ENCODE measurements around the gene DEF6. TPM values are rescaled to one million over a fixed set of nuclear protein-coding genes. Genes with fewer than 3 reads are reported as not detected.

Gene DEF6
- total RNA-seq, 1 experiment from 2014 or later: 11.3 TPM

DNA sequence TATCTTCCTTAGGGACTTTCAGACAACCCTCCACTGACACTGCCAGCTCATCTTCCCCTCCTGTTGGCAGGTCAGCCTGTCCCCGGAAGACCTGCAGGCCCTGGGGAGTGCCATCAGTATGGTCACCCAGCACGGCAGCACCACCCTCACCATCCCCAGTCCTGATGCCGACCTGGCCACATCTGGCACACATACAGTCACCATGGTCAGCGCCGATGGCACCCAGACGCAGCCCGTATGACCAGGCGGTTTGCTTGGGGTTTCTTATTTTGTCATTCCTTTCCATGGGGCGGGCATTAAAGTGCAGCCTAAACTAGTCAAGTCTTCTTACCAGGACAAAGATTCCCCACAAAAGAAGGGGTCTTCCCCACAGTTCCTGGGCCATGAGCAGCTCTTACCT, 3.9 kb upstream of the DEF6 start:
- CTCF ChIA-PET: interaction anchor here (0.9 to 2.2 kb wide), 11 partner anchors 9 to 229 kb away, joined by 3 to 13 read pairs (median 7); partner anchors contain the start of gene ZNF76
- no peak overlapping the region for H3K27ac Mint-ChIP-seq
- H3K4me3 Mint-ChIP-seq: no peak overlapping the region
- peaks cover 14% of the 10 kb centered on the region for H3K4me1 Mint-ChIP-seq
- H3K9me3 Mint-ChIP-seq: no peaks in the 10 kb centered on the region
- DNase-seq (ENCODE audit: low spot score) (no peak), ATAC-seq (no peak)
- peaks cover 11% of the 10 kb centered on the region for H3K36me3 Mint-ChIP-seq
- TF ChIP-seq GRHL2 (CRISPR knock-in tag; IDR thresholded peaks at IDR 0.05; ENCODE audit: insufficient replicate concordance, severe bottlenecking) (no peak), ZNF219 (CRISPR knock-in tag; IDR thresholded peaks at IDR 0.05; ENCODE audit: borderline replicate concordance) (no peak), NR1H2 (CRISPR knock-in tag; IDR thresholded peaks at IDR 0.05) (no peak), SMAD3 (CRISPR knock-in tag; IDR thresholded peaks at IDR 0.05; ENCODE audit: borderline replicate concordance) (no peak), ZNF121 (CRISPR knock-in tag; IDR thresholded peaks at IDR 0.05) (no peak), ZNF232 (CRISPR knock-in tag; IDR thresholded peaks at IDR 0.05) (no peak), MYBL2 (CRISPR knock-in tag; IDR thresholded peaks at IDR 0.05) (no peak), JUN (CRISPR knock-in tag; IDR thresholded peaks at IDR 0.05) (no peak), ATF1 (CRISPR knock-in tag; IDR thresholded peaks at IDR 0.05) (no peak)
- POLR2A ChIA-PET: no interaction called here
- peaks cover 4% of the 10 kb centered on the region; the same call in 1 of the 2 replicates for H3K27me3 Mint-ChIP-seq (ENCODE audit: low read depth)

DNA sequence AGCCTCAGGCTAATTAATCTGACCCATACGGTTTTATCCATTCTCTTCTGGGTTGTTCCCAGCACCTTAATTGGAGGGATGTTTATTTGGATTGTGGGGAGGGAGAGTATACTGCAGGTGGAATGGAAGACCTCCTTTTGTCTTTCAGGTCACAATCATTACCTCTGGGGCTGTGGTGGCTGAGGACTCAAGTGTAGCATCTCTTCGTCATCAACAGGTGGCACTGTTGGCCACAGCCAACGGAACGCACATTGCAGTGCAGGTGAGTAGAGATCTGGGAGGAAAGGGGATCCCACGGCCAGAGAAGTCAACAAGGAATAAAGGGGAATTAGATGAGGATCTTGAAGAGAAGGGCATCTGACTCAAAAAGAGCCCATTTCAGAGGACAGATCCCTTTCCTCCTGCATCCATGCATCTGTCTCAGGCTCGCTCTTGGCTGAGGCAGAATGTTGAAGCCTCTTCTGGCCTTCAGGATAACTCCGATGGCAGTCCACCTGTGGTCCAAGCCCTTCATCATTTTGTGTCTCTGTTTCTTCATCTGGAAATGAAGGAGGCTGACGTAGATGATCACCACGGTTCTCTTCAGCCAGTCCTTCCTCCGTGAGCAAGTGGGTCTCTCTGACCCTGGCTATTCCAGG, 3.2 kb upstream of the DEF6 start:
- ATAC-seq (peak; percentile 70), DNase-seq (ENCODE audit: low spot score) (peak; percentile 60)
- Mint-ChIP-seq H3K9me3 (no peaks in the 10 kb centered on the region), H3K36me3 (peaks cover 11% of the 10 kb centered on the region), H3K4me3 (no peak overlapping the region), H3K27ac (peak overlapping the region; percentile 78), H3K27me3 (ENCODE audit: low read depth) (0 out of 2 replicates have a peak, but pooled peaks cover 4% of the 10 kb centered on the region), H3K4me1 (peaks cover 22% of the 10 kb centered on the region)
- ChIA-PET POLR2A (no interaction called here), CTCF (interaction anchor here (1.0 to 2.2 kb wide), 10 partner anchors 8 to 228 kb away, joined by 3 to 13 read pairs (median 8); partner anchors contain the start of gene ZNF76)
- TF ChIP-seq STAT6 (CRISPR knock-in tag; conservative IDR thresholded peaks at IDR 0.05; ENCODE audit: low read depth): no peak
- peak; percentile 70 for TF ChIP-seq CTCF (IDR thresholded peaks at IDR 0.05)

- TF ChIP-seq CREM (CRISPR knock-in tag; IDR thresholded peaks at IDR 0.05) (no peak), ZMAT4 (CRISPR knock-in tag; IDR thresholded peaks at IDR 0.05) (no peak), CBFB (CRISPR knock-in tag; IDR thresholded peaks at IDR 0.05; ENCODE audit: low read depth) (no peak), GABPB1 (CRISPR knock-in tag; IDR thresholded peaks at IDR 0.05) (no peak), ZNF219 (CRISPR knock-in tag; IDR thresholded peaks at IDR 0.05; ENCODE audit: borderline replicate concordance) (no peak), ELF4 (CRISPR knock-in tag; IDR thresholded peaks at IDR 0.05; ENCODE audit: low read depth) (no peak), ZNF425 (CRISPR knock-in tag; conservative IDR thresholded peaks at IDR 0.05) (no peak), ZNF512 (CRISPR knock-in tag; IDR thresholded peaks at IDR 0.05; ENCODE audit: borderline replicate concordance) (no peak), ZNF416 (CRISPR knock-in tag; IDR thresholded peaks at IDR 0.05) (no peak), TEAD4 (CRISPR knock-in tag; IDR thresholded peaks at IDR 0.05) (no peak)
- CTCF ChIA-PET: interaction anchor here (0.6 to 4.3 kb wide), 5 partner anchors 33 to 1775 kb away, joined by 3 to 24 read pairs (median 17); partner anchors contain the start of genes FANCE and RPL10A
- POLR2A ChIA-PET: no interaction called here
- no peak overlapping the region for H3K4me3 Mint-ChIP-seq
- H3K36me3 Mint-ChIP-seq: peaks cover 11% of the 10 kb centered on the region
- peaks cover 28% of the 10 kb centered on the region for H3K4me1 Mint-ChIP-seq
- DNase-seq (ENCODE audit: low spot score): no peak
- no peak overlapping the region for H3K27ac Mint-ChIP-seq
- 0 out of 2 replicates have a peak, but pooled peaks cover 4% of the 10 kb centered on the region for H3K27me3 Mint-ChIP-seq (ENCODE audit: low read depth)
- H3K9me3 Mint-ChIP-seq: no peaks in the 10 kb centered on the region
- ATAC-seq: no peak
Measured at GRCh38 chr6:35295036-35295435, 2.6 kb upstream of the DEF6 start.
